Cardiac muscle cell (in vitro differentiated cells and primary cell): ENCODE results near the gene TNFRSF19. TPM values are rescaled to one million over a fixed set of nuclear protein-coding genes. Genes with fewer than 3 reads are reported as not detected.
A peak's percentile ranks its signal among the peaks of the same experiment; 100 is the strongest.
"Not testable (repeated sequence)": the region's sequence is repeated elsewhere in the genome, so short reads cannot be mapped to it uniquely, and the experiment has no call there.

ENCODE experiments used
- DNase-seq, 2 donors: peaks; one replicate each; pipeline versions ENCODE4 v3.0.0 to v3.0.0-alpha.2; 2010 to 2017; ENCODE audit warnings: low read depth in 1 of 2, low spot score in 1 of 2
- H3K27ac ChIP-seq: fragments of 200-600 bp; sonication (generic); 2 replicates; pipeline ENCODE4 v1.5.1; 2016
- H3K27me3 ChIP-seq: fragments of 200-600 bp; sonication (generic); 2 replicates; pipeline ENCODE4 v1.6.0; 2016; ENCODE audit warnings: control low read depth
- H3K36me3 ChIP-seq: fragments of 200-600 bp; sonication (generic); 2 replicates; pipeline ENCODE4 v1.5.1; 2016; ENCODE audit warnings: control low read depth
- H3K4me1 ChIP-seq: fragments of 200-600 bp; sonication (generic); 2 replicates; pipeline ENCODE4 v1.8.1; 2017; ENCODE audit warnings: low read depth, mild to moderate bottlenecking, mixed run types
- H3K4me3 ChIP-seq: fragments of 200-600 bp; sonication (generic); 2 replicates; pipeline ENCODE4 v1.5.1; 2016; ENCODE audit warnings: mild to moderate bottlenecking
- H3K9me3 ChIP-seq: fragments of 200-600 bp; sonication (generic); 2 replicates; pipeline ENCODE4 v1.5.1; 2017; ENCODE audit warnings: low read depth, mild to moderate bottlenecking, control low read depth
- polyA plus RNA-seq: library from polyadenylated mRNA; unstranded; fragments of >200 nt; fragmentation: Nextera tagmentation; extraction: Ambion mirVana; gene quantifications from 2 replicates; pipeline ENCODE4 v1.2.1, GENCODE V29; 2016
- total RNA-seq: library from RNA; depleted of rRNA; stranded (reverse); fragments of >200 nt; gene quantifications from 2 replicates; pipeline ENCODE4 v1.2.3, GENCODE V29; 2016
- TF ChIP-seq, protein P1 (sequence below): IDR thresholded peaks from 2 replicates; pipeline ENCODE4 v1.5.1; 2012; ENCODE audit warnings: low read depth, mild to moderate bottlenecking, low read length

The TNFRSF19 gene
- total and polyA plus RNA-seq, 2 experiments from 2014 or later = 91.3 to 139 TPM

- H3K27me3 ChIP-seq = no peaks in the 10 kb centered on the region
- TF ChIP-seq, protein P1, sequence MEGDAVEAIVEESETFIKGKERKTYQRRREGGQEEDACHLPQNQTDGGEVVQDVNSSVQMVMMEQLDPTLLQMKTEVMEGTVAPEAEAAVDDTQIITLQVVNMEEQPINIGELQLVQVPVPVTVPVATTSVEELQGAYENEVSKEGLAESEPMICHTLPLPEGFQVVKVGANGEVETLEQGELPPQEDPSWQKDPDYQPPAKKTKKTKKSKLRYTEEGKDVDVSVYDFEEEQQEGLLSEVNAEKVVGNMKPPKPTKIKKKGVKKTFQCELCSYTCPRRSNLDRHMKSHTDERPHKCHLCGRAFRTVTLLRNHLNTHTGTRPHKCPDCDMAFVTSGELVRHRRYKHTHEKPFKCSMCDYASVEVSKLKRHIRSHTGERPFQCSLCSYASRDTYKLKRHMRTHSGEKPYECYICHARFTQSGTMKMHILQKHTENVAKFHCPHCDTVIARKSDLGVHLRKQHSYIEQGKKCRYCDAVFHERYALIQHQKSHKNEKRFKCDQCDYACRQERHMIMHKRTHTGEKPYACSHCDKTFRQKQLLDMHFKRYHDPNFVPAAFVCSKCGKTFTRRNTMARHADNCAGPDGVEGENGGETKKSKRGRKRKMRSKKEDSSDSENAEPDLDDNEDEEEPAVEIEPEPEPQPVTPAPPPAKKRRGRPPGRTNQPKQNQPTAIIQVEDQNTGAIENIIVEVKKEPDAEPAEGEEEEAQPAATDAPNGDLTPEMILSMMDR = no peak
- peaks cover 9% of the 10 kb centered on the region for H3K4me1 ChIP-seq
- H3K27ac ChIP-seq = no peak overlapping the region
- H3K4me3 ChIP-seq = no peak overlapping the region
- no peaks in the 10 kb centered on the region for H3K9me3 ChIP-seq
- DNase-seq = no peak
- peaks cover 12% of the 10 kb centered on the region for H3K36me3 ChIP-seq
Measured at GRCh38 chr13:23586336-23586735, 16.1 kb downstream of the TNFRSF19 start.

DNA sequence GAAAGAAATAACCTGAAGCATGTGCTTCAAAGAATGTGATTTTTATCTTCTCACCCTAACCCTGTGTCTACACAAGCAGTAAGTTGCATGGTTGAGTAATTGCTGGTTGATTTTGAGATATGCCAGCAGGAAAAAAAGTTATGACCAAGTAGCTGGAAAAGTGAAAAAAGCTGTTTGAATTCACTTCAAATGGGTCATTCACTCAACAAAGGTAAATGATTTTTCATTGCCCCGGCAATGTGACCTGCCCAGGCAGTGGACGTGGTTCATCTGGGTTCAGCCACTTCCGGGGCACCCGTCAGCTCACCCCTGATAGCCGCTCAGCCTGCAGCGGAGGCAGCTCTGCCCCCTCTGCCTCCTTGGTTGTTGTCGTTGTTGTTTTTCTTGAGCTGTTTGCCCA, 18.5 kb downstream of the TNFRSF19 start:
- H3K4me3 ChIP-seq = no peak overlapping the region
- H3K4me1 ChIP-seq = peaks cover 9% of the 10 kb centered on the region
- no peaks in the 10 kb centered on the region for H3K27me3 ChIP-seq
- H3K27ac ChIP-seq = no peak overlapping the region
- TF ChIP-seq, protein P1 = no peak
- H3K36me3 ChIP-seq = peaks cover 32% of the 10 kb centered on the region
- no peak for DNase-seq
- no peaks in the 10 kb centered on the region for H3K9me3 ChIP-seq

- no peaks in the 10 kb centered on the region for H3K27me3 ChIP-seq
Measured at GRCh38 chr13:23592596-23592995, 22.4 kb downstream of the TNFRSF19 start.

GRCh38 chr13:23593148-23593547, 22.9 kb downstream of the TNFRSF19 start:
- TF ChIP-seq, protein P1 = no peak
- no peaks in the 10 kb centered on the region for H3K9me3 ChIP-seq
- H3K4me1 ChIP-seq = peaks cover 6% of the 10 kb centered on the region
- H3K27me3 ChIP-seq = no peaks in the 10 kb centered on the region
- H3K27ac ChIP-seq = no peak overlapping the region
- DNase-seq = no peak
- H3K36me3 ChIP-seq = peaks cover 59% of the 10 kb centered on the region
- no peak overlapping the region for H3K4me3 ChIP-seq

More at GRCh38 chr13:23592596-23592995, 22.4 kb downstream of the TNFRSF19 start:
- Histone ChIP-seq H3K27ac (no peak overlapping the region), H3K36me3 (peaks cover 59% of the 10 kb centered on the region), H3K4me1 (peaks cover 6% of the 10 kb centered on the region), H3K9me3 (no peaks in the 10 kb centered on the region), H3K4me3 (no peak overlapping the region)
- DNase-seq = no peak
- TF ChIP-seq, protein P1 = no peak

DNA sequence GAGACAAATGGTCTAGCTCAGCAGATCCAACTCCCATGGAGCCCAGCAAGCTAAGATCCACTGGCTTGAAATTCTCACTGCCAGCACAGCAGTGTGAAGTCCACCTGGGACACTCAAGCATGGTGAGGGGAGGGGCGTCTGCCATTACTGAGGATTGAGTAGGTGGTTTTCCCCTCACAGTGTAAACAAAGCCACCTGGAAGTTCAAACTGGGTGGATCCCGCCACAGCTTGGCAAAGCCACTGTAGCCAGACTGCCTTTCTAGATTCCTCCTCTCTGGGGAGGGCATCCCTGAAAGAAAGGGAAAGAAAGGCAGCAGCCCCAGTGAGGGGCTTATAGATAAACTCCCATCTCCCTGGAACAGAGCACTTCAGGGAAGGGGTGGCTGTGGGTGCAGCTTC, 24.1 kb downstream of the TNFRSF19 start:
- not testable (repeated sequence) for H3K4me1 ChIP-seq, H3K9me3 ChIP-seq, H3K27me3 ChIP-seq, H3K4me3 ChIP-seq, H3K27ac ChIP-seq, DNase-seq
- H3K36me3 ChIP-seq = peaks cover 59% of the 10 kb centered on the region

DNA sequence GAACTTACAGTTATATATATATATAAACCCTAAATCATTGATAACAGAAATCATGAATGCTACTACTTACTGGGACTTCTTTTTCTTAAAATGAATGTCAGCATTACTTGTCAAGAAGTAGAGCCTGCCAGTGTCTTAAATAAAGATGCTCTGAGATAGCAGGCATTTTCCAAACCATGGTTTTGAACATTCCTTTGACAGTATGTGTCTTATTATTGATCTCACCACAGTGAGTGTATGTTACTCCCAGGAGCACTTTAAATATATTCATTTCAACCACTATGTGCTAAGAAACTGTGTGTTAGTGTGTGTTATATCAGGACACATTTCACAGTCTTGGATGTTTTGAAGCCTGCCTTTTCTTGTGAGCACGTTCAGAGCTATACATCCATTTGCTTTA, 28.2 kb downstream of the TNFRSF19 start:
- no peak for DNase-seq
- no peak overlapping the region for H3K4me3 ChIP-seq
- H3K27me3 ChIP-seq = no peaks in the 10 kb centered on the region
- peaks cover 4% of the 10 kb centered on the region for H3K4me1 ChIP-seq
- no peaks in the 10 kb centered on the region for H3K9me3 ChIP-seq
- TF ChIP-seq, protein P1 = no peak
- H3K27ac ChIP-seq = peak overlapping the region; percentile 28
- H3K36me3 ChIP-seq = peaks cover 57% of the 10 kb centered on the region
